ENCODE results near the gene ZNF443. TPM values are rescaled to one million over a fixed set of nuclear protein-coding genes. Genes with fewer than 3 reads are reported as not detected.
"Not testable (repeated sequence)": the region's sequence is repeated elsewhere in the genome, so short reads cannot be mapped to it uniquely, and the experiment has no call there.

ZNF443 gene
- 8.8 TPM for total RNA-seq (ENCODE audit: unreplicated experiment)
- long read RNA-seq, transcript ZNF443-201 (4 exons, 2,663 nt) = major isoform, 6 of 6 reads
- long read RNA-seq, partial matches to known transcripts = 0 of 6 reads
- long read RNA-seq, other reads (novel, unspliced or antisense) = 0 of 6 reads

DNA sequence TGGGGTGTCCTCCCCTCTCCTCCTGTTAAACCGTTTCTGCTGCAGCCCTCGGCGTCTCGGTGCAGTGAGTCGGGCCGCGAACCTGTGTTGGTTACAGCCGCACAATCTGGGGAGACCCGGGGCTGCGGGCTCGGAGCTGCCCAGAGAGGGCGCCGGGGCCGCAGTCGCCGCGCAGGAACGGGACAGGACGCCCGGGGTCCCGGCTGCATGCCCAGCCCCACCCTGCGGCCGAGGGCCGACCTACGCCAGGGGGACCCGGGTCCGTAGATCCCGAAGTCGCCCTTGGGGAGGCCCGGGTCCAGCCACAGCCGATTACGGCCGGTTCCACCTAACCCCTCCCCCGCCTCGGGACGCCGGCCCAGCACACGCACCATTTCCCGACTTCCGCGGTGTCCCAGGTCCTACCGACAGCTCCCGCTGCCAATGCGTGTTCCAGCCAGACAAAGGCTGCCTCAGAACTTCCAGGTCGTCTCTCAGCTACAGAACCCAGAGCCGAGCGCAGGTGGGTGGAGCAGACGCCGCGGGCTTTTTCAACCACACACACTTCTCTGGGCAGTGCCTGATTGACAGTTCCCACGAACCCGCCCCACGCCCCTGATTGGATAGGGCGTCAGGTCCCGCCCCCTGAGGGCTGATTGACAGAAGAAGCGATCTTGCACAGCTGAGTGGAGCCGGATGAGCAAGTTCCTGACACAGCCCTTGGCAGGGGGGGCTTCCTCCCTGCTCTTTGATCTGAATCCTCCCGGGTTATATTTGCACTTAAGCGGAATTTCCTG, at the start of gene ZNF443:
Gene ZNF443, minus strand, starts transcription at position 481 of the 776 bp plus-strand sequence. Its CDS starts 107 bp downstream, at position 374.
- Mint-ChIP-seq H3K9me3 (ENCODE audit: unreplicated experiment) (peaks cover 10% of the 10 kb centered on the region), H3K4me1 (ENCODE audit: low read depth, unreplicated experiment) (peaks cover 2% of the 10 kb centered on the region), H3K36me3 (ENCODE audit: unreplicated experiment) (peaks cover 14% of the 10 kb centered on the region), H3K4me3 (ENCODE audit: unreplicated experiment) (peak within 1 kb of the TSS; percentile 100), H3K27me3 (ENCODE audit: unreplicated experiment) (peaks cover 4% of the 10 kb centered on the region), H3K27ac (ENCODE audit: unreplicated experiment) (peak within 1 kb of the TSS; percentile 98)
- TF ChIP-seq, protein P1, sequence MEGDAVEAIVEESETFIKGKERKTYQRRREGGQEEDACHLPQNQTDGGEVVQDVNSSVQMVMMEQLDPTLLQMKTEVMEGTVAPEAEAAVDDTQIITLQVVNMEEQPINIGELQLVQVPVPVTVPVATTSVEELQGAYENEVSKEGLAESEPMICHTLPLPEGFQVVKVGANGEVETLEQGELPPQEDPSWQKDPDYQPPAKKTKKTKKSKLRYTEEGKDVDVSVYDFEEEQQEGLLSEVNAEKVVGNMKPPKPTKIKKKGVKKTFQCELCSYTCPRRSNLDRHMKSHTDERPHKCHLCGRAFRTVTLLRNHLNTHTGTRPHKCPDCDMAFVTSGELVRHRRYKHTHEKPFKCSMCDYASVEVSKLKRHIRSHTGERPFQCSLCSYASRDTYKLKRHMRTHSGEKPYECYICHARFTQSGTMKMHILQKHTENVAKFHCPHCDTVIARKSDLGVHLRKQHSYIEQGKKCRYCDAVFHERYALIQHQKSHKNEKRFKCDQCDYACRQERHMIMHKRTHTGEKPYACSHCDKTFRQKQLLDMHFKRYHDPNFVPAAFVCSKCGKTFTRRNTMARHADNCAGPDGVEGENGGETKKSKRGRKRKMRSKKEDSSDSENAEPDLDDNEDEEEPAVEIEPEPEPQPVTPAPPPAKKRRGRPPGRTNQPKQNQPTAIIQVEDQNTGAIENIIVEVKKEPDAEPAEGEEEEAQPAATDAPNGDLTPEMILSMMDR (IDR thresholded peaks at IDR 0.05; ENCODE audit: partially characterized antibody, unreplicated experiment) = no peak
- peak; percentile 99 for DNase-seq

DNA sequence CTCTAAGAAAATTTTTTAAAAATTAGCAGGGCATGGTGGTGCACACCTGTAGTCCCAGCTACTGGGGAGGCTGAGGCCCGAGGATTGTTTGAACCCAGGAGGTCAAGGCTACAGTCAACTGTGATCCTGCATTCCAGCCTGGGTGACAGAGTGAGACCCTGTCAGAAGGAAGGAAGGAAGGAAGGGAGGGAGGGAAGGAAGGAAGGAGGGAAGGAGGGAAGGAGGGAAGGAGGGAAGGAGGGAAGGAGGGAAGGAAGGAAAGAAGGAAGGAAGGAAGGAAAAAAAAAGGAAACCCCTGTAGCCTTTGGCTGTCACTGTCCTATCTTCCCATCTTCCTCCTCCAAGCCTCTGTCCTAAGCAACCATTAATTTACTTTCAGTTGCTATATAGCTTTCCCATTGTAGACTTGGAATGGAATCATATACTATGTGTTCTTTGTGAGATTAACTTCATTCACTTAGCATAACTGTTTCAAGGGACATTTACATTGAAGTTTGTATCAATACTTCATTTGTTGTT, 45.5 kb upstream of the ZNF443 start:
- H3K4me1 Mint-ChIP-seq (ENCODE audit: low read depth, unreplicated experiment); H3K9me3 Mint-ChIP-seq (ENCODE audit: unreplicated experiment); H3K27ac Mint-ChIP-seq (ENCODE audit: unreplicated experiment); H3K4me3 Mint-ChIP-seq (ENCODE audit: unreplicated experiment); H3K27me3 Mint-ChIP-seq (ENCODE audit: unreplicated experiment); DNase-seq; H3K36me3 Mint-ChIP-seq (ENCODE audit: unreplicated experiment): not testable (repeated sequence)

GRCh38 chr19:12485571-12485970, 44.8 kb upstream of the ZNF443 start:
- Mint-ChIP-seq H3K36me3 (ENCODE audit: unreplicated experiment) (no peaks in the 10 kb centered on the region), H3K27me3 (ENCODE audit: unreplicated experiment) (peaks cover 4% of the 10 kb centered on the region), H3K27ac (ENCODE audit: unreplicated experiment) (peak overlapping the region; percentile 93), H3K9me3 (ENCODE audit: unreplicated experiment) (peaks cover 7% of the 10 kb centered on the region), H3K4me1 (ENCODE audit: low read depth, unreplicated experiment) (peaks cover 2% of the 10 kb centered on the region), H3K4me3 (ENCODE audit: unreplicated experiment) (peak overlapping the region; percentile 94)
- DNase-seq = no peak
- TF ChIP-seq, protein P1 (IDR thresholded peaks at IDR 0.05; ENCODE audit: partially characterized antibody, unreplicated experiment) = no peak

DNA sequence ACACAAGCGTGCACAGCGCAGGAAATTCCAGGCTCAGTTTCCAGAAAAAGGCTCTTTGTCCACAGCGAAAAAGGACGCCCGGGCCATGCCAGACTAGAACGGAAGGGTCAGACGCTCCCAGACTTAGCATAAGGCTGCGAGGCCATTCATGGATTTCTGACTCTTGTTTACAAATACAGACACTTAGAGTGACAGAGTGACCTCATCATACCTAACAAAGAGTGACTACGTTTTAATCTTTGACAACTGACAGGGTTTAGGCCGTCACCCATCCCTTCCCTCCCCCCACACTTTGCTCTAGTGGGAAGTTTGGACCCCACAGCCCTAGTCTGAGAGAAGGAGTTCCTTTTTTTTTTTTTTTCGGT, 44.2 kb upstream of the ZNF443 start:
- H3K27ac Mint-ChIP-seq (ENCODE audit: unreplicated experiment) = peak overlapping the region; percentile 93
- H3K9me3 Mint-ChIP-seq (ENCODE audit: unreplicated experiment) = peaks cover 7% of the 10 kb centered on the region
- peaks cover 2% of the 10 kb centered on the region for H3K4me1 Mint-ChIP-seq (ENCODE audit: low read depth, unreplicated experiment)
- DNase-seq = no peak
- H3K36me3 Mint-ChIP-seq (ENCODE audit: unreplicated experiment) = no peaks in the 10 kb centered on the region
- peak overlapping the region; percentile 94 for H3K4me3 Mint-ChIP-seq (ENCODE audit: unreplicated experiment)
- peaks cover 4% of the 10 kb centered on the region for H3K27me3 Mint-ChIP-seq (ENCODE audit: unreplicated experiment)
- TF ChIP-seq, protein P1 (IDR thresholded peaks at IDR 0.05; ENCODE audit: partially characterized antibody, unreplicated experiment) = no peak

DNA sequence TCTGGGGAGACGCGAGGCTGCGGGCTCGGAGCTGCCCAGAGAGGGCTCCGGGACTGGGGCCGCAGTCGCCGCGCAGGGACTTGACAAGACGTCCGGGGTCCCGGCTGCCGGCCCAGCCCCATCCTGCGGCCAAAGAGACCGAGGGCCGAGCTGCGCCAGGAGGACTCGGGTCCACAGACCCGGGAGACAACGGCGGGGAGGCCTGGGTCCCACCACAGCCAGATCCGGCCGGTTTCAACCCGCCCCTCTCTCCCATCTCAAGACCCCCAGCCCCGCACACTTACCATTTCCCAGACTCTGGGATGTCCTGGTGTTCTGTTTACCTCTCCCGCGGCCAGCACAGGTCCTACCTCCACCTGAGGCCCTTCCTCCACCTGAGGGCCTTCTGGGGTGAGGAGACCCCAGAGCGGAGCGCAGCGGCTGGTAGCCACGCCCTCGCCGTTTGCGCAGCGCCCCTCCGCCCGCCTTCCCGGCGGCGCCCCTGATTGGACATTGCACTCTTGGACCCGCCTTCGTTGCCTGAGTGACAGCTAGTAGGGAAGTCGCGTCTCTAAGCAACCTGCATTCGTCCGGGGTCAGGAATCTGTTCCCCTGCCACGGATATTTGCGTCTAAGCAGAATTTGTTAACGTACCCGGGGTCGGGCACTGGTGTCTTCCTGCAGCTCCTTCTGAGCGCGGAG, 43.7 kb upstream of the ZNF443 start, which contains the start of gene ZNF709:
Gene ZNF709, minus strand, starts transcription at position 446 of the 681 bp plus-strand sequence. Its CDS starts 159 bp downstream, at position 287.
- no peaks in the 10 kb centered on the region for H3K36me3 Mint-ChIP-seq (ENCODE audit: unreplicated experiment)
- peaks cover 4% of the 10 kb centered on the region for H3K27me3 Mint-ChIP-seq (ENCODE audit: unreplicated experiment)
- H3K9me3 Mint-ChIP-seq (ENCODE audit: unreplicated experiment) = peaks cover 7% of the 10 kb centered on the region
- TF ChIP-seq, protein P1 (IDR thresholded peaks at IDR 0.05; ENCODE audit: partially characterized antibody, unreplicated experiment) = no peak
- peak within 1 kb of the TSS; percentile 94 for H3K4me3 Mint-ChIP-seq (ENCODE audit: unreplicated experiment)
- H3K27ac Mint-ChIP-seq (ENCODE audit: unreplicated experiment) = peak within 1 kb of the TSS; percentile 93
- DNase-seq = peak; percentile 95
- H3K4me1 Mint-ChIP-seq (ENCODE audit: low read depth, unreplicated experiment) = peaks cover 2% of the 10 kb centered on the region

Measured in glutamatergic neuron (in vitro differentiated cells).